Measurements from ENCODE around the gene NSUN6. TPM values are rescaled to one million over a fixed set of nuclear protein-coding genes. Genes with fewer than 3 reads are reported as not detected.

The NSUN6 gene
- total RNA-seq, 1 experiment from 2014 or later = 6.0 TPM

DNA sequence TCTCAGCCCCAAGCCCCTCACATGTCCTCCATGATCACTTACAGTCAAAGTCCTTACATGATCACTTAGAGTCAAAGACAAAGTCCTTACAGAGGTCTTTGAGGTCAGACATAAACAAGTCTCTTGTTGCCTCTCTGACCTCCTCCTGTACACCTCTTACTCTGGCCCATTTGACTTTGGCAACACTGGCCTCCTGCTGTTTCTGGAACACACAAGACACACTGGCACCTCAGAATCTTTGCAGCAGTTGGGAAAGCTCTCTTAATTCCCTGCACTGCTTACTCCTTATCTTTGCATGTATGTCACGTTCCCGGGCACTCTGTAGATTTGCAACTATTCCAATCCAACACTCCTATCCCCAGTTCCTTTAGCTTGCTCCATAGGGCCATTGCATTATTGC lies 102.3 kb downstream of the NSUN6 start:
- no peak overlapping the region for H3K4me2 ChIP-seq (ENCODE audit: low read length)
- H3K27me3 ChIP-seq (ENCODE audit: low read length) = no peaks in the 10 kb centered on the region
- DNase-seq = no peak
- H3K4me3 ChIP-seq (ENCODE audit: low read length) = no peak overlapping the region
- H3K9ac ChIP-seq (ENCODE audit: low read length) = no peak overlapping the region
- H2AFZ ChIP-seq (ENCODE audit: low read length) = no peak overlapping the region
- intact Hi-C loops (cut with micrococcal nuclease) = no loop called here
- ChIA-PET POLR2A (ENCODE audit: unreplicated experiment) (no interaction called here), CTCF (no interaction called here)
- BruUV-seq (replicated peaks) = no TSS peak
- H3F3A ChIP-seq (ENCODE audit: low read length, unreplicated experiment) = no peaks in the 10 kb centered on the region
- H4K20me1 ChIP-seq (ENCODE audit: low read length) = no peaks in the 10 kb centered on the region
- H3K79me2 ChIP-seq (ENCODE audit: low read length) = no peaks in the 10 kb centered on the region
- no peaks in the 10 kb centered on the region for H3K4me1 ChIP-seq (ENCODE audit: insufficient read depth, low read length)
- H3K36me3 ChIP-seq (ENCODE audit: low read depth, low read length) = peaks cover 5% of the 10 kb centered on the region; the same call in 1 of the 2 replicates
- no peak for TF ChIP-seq EZH2 (IDR thresholded peaks at IDR 0.05; ENCODE audit: low read length, unreplicated experiment)
- TF ChIP-seq EZH2phosphoT487 (IDR thresholded peaks at IDR 0.05; ENCODE audit: borderline replicate concordance, low read length) = no peak
- no peak for TF ChIP-seq CTCF (conservative IDR thresholded peaks at IDR 0.05; ENCODE audit: low read depth, low read length)
- no peak for ATAC-seq
- no peak overlapping the region for H3K27ac ChIP-seq (ENCODE audit: low read length)
- H3K9me2 ChIP-seq (replicated peaks; ENCODE audit: low read length) = no peaks in the 10 kb centered on the region
- H3K9me3 ChIP-seq (ENCODE audit: low read length) = no peaks in the 10 kb centered on the region

- Histone ChIP-seq H3K4me2 (ENCODE audit: low read length) (no peak overlapping the region), H4K20me1 (ENCODE audit: low read length) (no peaks in the 10 kb centered on the region), H3K36me3 (ENCODE audit: low read depth, low read length) (no peaks in the 10 kb centered on the region), H3F3A (ENCODE audit: low read length, unreplicated experiment) (no peaks in the 10 kb centered on the region), H3K79me2 (ENCODE audit: low read length) (no peaks in the 10 kb centered on the region), H2AFZ (ENCODE audit: low read length) (no peak overlapping the region), H3K9me3 (ENCODE audit: low read length) (no peaks in the 10 kb centered on the region), H3K27ac (ENCODE audit: low read length) (no peak overlapping the region), H3K4me1 (ENCODE audit: insufficient read depth, low read length) (no peaks in the 10 kb centered on the region), H3K9me2 (replicated peaks; ENCODE audit: low read length) (no peaks in the 10 kb centered on the region), H3K4me3 (ENCODE audit: low read length) (no peak overlapping the region), H3K9ac (ENCODE audit: low read length) (no peak overlapping the region), H3K27me3 (ENCODE audit: low read length) (no peaks in the 10 kb centered on the region)
- ChIA-PET CTCF (no interaction called here), POLR2A (ENCODE audit: unreplicated experiment) (no interaction called here)
- BruUV-seq (replicated peaks) = no TSS peak
- ATAC-seq (no peak), DNase-seq (no peak)
- TF ChIP-seq EZH2 (IDR thresholded peaks at IDR 0.05; ENCODE audit: low read length, unreplicated experiment) (no peak), CTCF (conservative IDR thresholded peaks at IDR 0.05; ENCODE audit: low read depth, low read length) (no peak), EZH2phosphoT487 (IDR thresholded peaks at IDR 0.05; ENCODE audit: borderline replicate concordance, low read length) (no peak)
- intact Hi-C loops (cut with micrococcal nuclease) = no loop called here
Observed at GRCh38 chr10:18545621-18546305, 105.6 kb downstream of the NSUN6 start.

DNA sequence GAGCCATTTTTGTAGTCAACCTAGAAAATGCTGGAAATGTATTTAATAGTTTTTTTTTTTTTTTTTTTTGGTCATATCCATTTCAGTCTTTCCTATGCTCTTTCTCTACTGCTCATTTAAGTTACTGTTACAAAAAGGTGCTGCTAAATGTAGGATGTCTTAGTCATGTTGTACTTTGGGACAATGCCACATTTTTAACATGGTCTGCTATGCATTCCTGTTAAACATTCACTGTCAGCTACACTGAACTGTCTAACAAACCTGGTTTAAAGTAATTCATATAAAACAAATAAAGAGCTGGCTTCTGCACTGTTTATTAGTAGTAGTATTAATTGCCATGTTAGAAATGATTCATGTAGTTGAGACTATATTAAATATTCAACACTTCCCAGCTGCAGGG lies 108.6 kb downstream of the NSUN6 start:
- CTCF ChIA-PET = no interaction called here
- ATAC-seq = no peak
- POLR2A ChIA-PET (ENCODE audit: unreplicated experiment) = no interaction called here

More for the DNA sequence above, 108.6 kb downstream of the NSUN6 start:
- Histone ChIP-seq H3K36me3 (ENCODE audit: low read depth, low read length) (no peaks in the 10 kb centered on the region), H3K27ac (ENCODE audit: low read length) (no peak overlapping the region), H3K9me2 (replicated peaks; ENCODE audit: low read length) (no peaks in the 10 kb centered on the region), H3K27me3 (ENCODE audit: low read length) (no peaks in the 10 kb centered on the region), H3K4me1 (ENCODE audit: insufficient read depth, low read length) (no peaks in the 10 kb centered on the region), H3K79me2 (ENCODE audit: low read length) (no peaks in the 10 kb centered on the region), H3K4me2 (ENCODE audit: low read length) (no peak overlapping the region), H4K20me1 (ENCODE audit: low read length) (no peaks in the 10 kb centered on the region), H3K4me3 (ENCODE audit: low read length) (no peak overlapping the region), H2AFZ (ENCODE audit: low read length) (no peak overlapping the region), H3F3A (ENCODE audit: low read length, unreplicated experiment) (no peaks in the 10 kb centered on the region), H3K9me3 (ENCODE audit: low read length) (no peaks in the 10 kb centered on the region), H3K9ac (ENCODE audit: low read length) (no peak overlapping the region)
- BruUV-seq (replicated peaks) = no TSS peak
- intact Hi-C loops (cut with micrococcal nuclease) = no loop called here
- no peak for DNase-seq
- TF ChIP-seq EZH2phosphoT487 (IDR thresholded peaks at IDR 0.05; ENCODE audit: borderline replicate concordance, low read length) = no peak
- no peak for TF ChIP-seq EZH2 (IDR thresholded peaks at IDR 0.05; ENCODE audit: low read length, unreplicated experiment)
- TF ChIP-seq CTCF (conservative IDR thresholded peaks at IDR 0.05; ENCODE audit: low read depth, low read length) = no peak
